T-helper 1 cell (primary cell): ENCODE data around the gene ITFG2.
"Not testable (repeated sequence)": the region's sequence is repeated elsewhere in the genome, so short reads cannot be mapped to it uniquely, and the experiment has no call there.

Experiments
- DNase-seq, 5 donors: peaks; one replicate each; pipeline ENCODE4 v3.0.0-alpha.2; 2012 to 2020
- total RNA-seq, 4 donors: gene quantifications; one replicate each; lab custom pipeline; 2026; lab: John Stamatoyannopoulos, UW

ITFG2 gene
- 38.9 to 66.5 (median 59.4) reads per million in 4 donors for total RNA-seq

DNA sequence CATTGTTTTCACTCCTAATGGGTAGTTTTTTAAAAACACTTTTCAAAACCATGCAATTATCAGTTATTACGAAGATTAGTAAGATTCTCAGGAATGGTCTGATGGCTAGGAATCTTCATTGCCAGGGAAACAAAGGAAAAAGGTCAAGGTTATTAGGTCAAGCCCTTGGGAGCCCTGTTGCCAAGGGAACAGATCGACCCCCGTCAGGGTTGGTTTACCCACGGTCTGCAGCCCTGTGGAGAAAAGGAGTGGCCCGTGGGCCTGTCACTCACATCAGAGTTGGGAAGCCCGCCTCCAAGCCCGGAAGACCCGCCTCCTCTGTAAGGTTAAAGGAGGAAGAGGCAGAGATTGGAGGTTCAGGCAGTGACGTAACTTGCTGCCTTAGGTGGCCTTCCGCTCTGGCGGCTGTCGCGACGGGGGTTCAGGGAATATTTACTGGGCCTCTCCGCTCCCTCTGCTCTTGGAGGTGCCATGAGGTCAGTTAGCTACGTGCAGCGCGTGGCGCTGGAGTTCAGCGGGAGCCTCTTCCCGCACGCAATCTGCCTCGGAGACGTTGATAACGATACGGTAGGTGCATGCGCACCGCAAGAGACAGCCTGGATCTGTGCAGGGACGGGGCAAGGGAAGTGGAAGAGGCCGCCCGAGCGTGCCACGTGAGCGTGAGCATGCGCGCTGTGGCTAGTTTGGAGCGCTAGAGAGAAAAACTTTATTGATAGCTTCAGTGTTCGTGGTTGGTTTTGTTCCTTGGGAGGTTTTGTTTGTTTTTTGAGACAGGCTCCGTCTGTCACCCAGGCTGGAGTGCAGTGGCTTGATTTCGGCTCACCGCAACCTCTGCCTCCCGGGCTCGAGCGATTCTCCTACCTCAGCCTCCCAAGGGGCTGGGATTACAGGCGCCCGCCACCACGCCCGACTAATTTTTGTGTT, at the start of gene ITFG2:
TSS of gene ITFG2 (plus strand) at position 379 of the 924 bp plus-strand sequence. CDS start at position 472, 93 bp downstream.
- DNase-seq, result peak; percentile 86 to 98 (median 93)

DNA sequence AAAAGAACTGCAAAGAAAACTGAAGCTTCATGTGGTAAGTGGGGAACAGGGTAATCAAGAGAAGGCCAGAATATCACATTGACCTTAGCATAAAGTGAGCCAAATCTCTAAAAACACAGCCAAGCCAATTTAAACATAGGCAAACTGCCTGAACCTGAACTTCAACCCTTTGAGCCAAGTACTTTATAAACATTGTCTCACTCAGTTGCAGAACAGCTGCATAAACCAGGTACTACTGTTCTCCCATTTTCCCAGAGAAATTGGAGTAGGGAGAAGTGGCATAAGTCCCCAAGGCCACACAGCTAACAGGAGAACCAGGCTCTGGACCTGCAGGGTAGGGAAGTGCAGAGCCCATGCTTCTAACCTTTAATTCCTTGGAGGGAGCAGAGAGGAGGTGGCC, 48.1 kb upstream of the ITFG2 start:
- no peak for DNase-seq

DNA sequence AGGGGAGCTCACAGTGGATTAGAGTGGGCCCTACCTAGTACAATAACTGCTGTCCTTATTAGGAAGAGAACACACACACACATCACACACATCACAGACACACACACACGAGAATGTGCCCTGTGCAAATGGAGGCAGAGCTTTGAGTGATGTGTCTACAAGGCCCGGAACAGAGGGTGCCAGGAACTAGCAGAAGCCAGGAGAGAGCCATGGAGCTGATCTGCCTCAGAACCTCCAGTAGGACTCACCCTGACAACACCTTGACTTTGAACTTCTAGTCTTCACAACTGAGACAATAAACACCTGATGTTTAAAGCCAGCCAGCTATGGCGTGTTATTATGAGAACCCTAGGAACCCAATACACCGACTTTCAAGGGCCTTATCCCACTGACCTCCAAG, 47.4 kb upstream of the ITFG2 start:
- DNase-seq, result no peak

DNA sequence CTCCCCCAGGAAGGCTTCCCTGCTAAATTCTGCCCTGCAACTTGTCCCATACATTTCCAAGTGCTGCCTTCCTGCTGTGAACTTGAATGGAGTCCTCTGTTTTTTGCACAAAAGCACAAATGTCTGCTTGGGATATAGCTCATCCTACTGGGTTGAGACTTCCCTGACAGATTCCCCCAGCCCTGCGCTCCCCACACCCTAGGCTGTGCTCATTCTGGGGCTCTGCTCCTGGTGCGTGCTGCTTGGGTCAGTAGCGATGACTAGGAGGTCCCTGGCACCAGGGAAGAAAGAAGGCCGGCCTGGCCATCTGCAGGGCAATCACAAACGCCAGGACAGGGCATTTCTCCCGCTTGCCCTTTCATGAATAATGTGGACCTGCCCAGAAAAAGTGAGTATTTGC, 46.9 kb upstream of the ITFG2 start:
- DNase-seq, result no peak

DNA sequence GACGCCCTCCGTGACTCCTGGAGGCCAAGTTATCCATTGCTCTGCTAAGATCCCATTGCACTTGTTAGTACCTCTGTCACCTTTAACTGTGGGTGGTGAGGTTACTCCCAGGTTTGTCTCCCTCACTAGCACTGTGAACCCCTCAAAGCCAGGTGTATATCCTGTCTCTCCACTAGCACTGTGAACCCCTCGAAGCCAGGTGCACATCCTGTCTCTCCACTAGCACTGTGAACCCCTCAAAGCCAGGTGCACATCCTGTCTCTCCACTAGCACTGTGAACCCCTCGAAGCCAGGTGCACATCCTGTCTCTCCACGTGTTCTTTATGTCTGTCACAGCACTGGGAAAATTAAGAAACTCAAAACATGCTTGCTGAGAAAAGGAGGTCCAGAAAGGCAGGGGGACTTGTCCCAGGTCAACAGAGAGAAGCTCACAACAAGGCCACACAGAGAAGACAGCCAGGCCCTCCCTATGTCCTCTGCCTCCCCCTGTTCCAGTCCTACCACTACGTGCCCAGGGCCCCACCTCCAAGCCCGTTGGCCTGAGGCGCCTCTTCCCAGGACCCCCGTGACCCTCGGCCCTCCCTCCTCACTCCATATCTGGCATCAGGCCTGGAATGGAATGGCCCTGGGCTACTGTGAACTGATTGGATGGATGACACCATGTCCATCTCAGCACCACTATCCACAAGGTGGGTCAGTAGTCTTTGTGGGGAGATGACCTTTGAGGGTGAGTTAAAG, 44.1 kb upstream of the ITFG2 start:
- DNase-seq, result no peak

DNA sequence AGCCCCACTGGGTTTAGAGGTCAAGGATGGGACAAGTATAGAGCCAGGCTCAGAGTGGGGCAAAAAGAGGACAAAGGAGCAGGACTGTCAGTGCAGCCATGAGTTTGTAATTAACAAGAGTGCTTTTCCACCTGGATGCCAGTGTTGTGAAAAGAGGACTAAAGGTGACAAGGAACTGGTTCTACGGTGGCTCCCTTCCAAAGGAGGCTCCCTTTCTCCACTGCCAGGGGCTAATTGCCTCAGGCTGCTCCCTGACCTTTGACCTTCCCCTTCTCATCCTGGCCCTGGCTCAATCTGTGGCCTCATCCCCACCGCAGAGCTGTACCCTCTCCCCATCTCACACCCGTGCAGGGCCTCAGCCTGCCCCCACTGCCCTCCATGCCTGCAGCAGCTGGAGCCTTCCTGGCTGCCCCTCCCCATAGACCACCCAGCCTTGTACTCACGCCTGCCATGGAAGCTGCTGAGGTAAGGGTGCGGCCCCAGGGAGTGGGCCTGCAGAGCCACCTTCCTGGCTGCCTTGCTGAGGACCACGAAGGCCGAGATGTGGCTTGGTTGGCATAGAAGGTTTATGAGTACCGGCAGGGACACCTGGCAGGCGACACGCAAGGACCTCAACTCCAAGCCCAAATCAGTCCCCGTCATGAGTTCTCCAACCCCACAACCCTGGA, 42.5 kb upstream of the ITFG2 start:
- DNase-seq, result no peak

DNA sequence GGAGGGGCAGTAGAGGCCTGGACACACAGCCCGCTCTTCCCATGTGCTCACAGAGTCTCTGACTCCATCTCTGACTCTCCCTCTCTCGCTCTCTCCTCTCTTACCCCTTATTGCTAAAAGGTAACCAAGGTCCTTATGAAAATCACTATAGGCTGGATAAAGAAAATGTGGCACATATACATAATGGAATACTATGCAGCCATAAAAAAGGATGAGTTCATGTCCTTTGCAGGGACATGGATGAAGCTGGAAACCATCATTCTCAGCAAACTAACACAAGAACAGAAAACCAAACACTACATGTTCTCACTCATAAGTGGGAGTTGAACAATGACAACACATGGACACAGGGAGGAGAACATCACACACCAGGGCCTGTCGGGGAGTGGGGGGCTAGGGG, 41.9 kb upstream of the ITFG2 start:
- not testable (repeated sequence) for DNase-seq

DNA sequence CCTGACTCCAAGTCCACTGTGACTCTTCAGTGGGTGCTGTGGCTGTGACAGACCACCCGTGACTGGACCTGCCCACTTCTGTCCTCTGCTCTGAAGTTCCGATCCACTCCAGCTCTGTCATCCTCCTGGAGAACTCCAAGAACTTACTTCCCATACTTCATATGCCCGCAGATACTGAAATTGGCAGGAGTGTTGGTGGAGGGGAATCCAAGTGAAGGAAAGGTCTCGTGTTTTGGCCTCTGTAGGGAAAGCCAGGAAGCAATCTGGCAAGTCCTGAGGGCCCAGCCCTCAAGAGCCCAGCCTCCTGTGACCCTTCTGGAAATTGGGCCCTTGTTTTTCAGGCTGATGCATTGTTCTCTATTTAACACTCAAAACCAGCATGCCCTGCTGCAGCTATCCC, 40.1 kb upstream of the ITFG2 start:
- no peak for DNase-seq

DNA sequence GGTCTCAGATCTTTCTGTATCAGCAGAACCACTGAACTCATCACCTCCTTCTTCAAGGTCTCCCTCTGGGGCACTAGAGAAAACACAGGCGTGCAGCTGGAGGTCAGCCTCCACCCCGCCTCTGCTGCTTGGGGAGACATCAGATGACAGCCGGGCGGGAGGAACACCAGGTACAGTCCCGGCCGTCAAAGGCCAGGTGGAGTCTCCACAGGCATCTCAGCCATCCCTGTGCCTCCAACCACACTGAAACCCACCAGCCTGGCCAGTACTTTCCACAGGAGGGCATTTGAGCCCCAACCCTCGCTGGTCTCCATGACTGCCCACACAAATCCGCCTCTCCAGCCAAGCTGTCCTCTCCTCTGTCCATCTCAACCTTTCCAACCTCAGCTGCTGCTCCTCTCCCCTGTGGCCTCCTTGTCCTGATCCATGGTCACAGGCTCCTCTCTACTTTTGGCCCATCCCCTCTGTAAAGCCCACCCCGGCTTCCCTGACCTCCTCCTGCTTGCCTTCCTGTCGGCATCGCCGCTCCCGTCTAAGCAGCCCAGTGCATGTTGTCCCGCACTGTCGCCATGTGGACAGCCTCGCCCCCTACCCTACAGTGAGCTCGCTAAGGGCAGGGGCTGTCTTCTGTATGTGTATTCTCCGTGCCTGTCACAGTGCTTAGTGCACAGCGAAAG, 39.1 kb upstream of the ITFG2 start:
- DNase-seq, result no peak

DNA sequence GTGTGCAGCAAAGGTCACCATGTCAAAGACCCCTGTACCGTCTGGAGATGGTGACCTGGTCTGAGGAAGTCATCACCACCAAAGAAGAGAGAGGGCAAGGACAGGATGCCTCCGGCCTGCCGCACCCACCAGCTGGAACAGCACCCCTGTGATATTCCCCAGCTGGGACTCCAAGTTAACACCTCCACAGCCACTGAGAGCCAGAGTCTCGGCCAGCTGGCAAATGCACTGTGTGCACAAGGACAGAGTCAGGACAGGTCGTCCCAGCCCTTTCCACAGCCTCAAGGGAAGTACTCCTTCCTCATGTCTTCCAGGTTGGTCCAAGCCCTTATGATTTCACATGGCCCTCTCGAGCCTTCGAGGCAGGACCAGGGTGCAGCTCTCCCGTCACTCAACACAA, 37.0 kb upstream of the ITFG2 start:
- DNase-seq, result no peak

DNA sequence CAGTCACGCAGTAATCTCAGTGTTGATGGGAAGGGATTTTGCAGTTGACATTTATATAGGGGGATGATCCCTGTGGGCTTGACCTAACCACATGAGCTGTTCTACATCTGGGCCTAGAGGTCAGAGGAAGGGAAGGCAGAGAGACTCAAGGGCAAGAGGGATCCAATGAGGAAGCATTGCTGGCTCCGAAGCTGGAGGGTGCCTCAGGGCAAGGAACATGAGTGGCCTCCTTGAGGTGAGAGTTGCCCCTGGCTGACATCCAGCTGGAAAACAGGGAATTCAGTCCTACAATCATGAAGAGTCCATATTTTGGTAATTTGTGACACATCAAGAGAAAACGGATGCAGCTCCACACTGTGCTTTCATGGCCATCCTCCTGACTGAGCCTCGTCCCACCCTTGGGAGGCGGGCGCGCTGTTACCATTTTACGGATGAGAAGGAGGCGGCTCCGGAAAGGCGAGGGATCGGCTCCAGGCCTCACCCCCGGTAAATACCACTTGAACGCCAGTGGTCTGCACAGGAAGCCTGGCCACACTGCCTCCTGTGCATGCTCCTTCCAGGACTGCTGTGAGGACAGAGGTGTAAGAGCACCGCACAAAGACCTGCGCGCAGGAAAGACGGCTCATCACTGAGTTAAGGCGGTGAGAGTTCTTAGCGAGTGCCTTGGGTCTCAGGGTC, 36.2 kb upstream of the ITFG2 start:
- DNase-seq, result no peak

DNA sequence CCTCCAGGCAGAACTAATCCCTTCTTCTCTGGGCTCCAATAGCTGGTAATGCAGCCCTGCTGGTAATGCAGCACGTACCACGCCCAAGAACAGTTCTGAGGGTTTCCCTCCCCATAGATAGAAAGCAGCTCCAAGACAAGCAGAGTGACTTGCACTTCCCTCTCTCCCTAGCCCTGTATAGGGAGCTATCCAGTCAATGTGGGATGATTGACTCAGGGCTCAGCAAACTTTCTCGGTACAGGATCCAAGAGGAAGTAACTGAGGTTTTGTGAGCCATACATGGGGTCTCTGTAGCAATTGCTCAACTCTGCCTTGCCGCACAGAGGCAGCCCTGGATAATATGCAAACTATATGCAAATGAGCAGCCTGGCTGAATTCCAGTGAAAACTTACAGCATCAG, 33.2 kb upstream of the ITFG2 start:
- no peak for DNase-seq

DNA sequence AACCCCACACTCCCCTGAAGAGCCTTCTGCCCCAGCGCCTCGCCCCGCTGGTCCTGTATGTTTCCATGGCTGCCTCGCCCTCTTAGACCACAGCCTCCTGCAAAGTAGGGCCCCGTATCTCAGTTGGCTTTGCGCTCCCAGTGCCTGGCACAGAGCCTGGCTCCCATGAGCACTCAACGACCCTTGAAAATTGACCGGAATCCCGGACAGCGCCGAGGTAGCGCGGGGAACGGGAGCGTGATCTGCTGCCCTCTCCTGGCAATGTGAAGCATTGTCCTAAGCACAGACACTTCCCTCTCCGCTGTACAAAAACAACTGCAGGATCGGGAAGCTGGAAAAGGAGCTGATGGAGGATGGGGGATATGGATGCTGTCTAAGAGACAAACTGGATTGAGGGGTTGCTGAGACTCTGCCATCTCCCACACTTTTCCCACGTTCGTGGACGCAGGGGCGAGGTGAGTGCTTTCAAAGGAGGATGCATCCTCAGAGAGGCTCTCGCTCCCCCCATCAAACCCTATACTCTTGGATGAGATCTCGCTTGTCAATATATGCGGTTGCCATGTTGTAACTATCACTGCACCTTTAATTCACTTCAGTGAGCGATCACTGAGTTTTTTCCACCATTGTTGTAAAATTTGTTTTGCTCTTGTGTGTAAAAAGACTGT, 28.4 kb upstream of the ITFG2 start:
- DNase-seq, result peak in 3 of 5 donors; percentile 22 to 31 (median 23)

DNA sequence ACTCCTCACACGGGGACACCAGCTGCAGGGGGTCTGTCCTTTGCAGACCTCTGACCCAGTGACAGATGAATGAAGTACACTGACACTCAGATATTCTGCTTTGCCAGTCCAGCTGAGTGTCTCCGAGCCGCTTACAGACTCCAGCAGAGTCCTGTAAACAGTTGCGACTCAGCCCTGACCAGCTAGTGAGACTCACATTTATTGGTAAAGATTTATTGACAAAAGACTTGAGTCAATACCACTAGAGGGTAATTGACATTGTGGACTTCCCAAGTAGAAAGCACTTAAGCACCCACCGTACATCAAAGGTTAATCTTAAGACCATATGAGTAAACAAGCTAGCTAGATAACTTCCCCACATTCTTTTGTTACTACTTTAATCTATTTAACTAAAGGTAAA, 27.5 kb upstream of the ITFG2 start:
- DNase-seq, result no peak

DNA sequence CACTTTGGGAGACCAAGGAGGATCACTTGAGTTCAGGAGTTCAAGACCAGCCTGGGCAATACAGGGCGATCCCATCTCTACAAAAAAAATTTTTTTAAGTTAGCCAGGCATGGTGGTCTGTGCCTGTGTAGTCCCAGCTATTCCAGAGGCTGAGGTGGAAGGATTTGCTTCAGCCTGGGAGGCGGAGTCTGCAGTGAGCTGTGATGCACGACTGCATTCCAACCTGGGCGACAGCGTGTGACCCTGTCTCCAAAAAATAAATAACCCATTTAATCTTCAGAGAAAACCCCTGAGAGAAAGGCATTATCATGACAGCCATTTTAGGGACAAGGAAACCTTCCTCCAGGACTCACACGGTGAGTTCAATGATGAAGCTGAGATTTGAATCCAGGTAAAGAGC, 21.4 kb upstream of the ITFG2 start:
- DNase-seq, result no peak

DNA sequence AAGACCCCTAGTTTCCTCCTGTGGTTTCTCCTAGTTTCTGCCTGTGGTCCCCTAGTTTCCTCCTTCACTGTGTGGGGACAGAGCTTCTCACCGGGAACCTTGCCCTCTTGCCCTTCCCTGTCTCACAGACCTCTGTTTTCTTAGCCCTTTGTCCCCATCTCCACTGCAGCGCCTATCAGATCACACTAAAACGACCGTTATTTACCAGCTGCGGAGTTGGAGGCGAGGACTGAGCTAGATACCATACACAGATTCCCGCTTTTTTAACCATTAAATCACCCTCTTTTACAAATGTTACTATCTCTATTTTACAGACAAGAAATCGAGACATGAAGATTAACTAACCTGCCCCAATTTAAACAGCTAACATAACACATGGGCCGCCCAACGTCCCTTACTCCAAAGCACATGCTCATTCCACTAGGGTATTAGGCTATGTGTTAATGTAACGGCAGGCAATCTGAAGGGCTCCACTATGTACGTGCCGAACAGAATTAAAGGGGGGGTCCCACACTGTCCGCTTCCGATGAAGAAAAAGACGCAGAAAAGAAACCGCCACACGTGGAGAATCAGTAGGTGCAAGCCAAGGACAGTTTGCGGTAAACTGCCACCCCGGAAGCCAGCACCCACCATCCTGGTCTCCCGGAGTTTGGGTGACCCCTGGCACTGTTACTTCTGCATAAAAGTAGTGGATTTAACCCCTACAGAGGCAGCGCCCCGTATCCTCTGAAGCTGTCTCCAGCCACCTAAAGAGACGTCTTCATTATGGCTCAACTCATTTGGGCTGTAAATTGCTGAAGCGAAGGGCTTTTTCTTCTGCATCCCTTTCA, 19.6 kb upstream of the ITFG2 start:
- no peak for DNase-seq

DNA sequence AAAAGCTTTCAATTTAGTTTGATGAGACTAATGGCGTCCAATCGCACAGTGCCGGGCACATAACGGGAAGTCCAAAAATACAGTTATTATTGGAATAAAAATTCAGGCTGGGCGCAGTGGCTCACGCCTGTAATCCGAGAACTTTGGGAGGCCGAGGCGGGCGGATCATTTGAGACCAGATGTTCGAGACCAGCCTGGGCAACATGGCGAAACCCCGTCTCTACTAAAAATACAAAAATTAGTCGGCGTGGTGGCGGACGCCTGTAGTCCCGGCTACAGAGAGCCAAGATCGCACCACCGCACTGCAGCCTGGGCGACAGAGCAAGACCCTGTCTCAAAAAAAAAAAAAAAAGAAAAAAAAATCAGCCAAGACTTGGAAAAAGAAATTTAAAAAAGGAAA, 18.9 kb upstream of the ITFG2 start:
- no peak for DNase-seq

DNA sequence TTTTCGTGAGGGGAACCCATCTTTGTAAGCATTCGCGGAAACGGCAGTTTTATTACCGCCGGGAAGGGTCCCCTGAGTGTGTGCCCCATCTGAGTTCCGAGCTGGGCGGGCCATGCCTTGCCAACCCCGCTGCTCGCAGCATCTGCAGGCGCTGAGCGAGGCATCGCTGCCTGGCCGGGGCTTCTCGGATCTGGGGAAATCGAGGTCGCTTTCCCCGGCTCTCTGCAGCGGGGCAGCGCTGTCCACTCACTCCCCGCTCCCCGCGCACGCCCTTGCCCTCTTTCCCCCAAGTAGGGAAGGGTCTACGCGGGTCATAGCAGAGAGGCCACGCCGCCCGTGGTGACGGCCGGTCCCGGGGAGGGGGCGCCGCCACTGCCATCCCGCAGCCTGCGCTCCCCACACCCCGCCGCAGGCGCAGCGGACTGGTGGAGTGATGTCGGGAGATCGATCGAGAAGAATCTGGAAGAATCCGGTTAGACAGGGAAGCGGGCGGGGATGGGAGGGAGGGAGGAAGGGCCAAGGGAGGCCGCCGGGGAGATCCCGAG, 18.2 kb upstream of the ITFG2 start:
- DNase-seq, result peak in 1 of 5 donors; percentile 12

DNA sequence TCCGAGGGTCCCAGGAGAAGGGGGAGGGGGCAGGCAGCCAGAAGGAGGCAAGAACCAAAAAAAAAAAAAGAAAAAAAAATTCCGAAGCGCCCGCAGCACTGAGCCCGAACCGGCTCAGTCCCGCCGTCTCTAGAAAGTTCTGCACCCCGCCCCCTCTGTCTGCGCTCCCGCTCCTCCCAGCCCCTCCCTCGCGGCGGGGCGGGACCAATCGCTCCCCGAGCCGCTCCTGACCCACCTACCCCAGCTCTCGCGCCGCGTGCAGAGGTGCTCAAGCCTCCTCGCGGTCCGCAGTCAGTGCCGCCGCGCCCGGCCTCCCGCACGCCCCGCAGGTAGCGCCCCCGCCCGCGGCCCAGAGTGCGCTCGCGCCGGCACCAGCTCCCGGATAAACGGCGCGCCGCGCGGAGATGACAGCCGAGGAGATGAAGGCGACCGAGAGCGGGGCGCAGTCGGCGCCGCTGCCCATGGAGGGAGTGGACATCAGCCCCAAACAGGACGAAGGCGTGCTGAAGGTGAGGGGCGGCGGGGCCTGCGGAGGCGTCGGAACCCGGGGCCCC, 17.7 kb upstream of the ITFG2 start, which contains the start of gene FKBP4:
TSS of gene FKBP4 (plus strand) at position 235 of the 554 bp plus-strand sequence. CDS start at position 405, 170 bp downstream.
- DNase-seq, result peak; percentile 84 to 91 (median 86)
